GM18867 (cell line): Measurements from ENCODE around the gene CCR7.

Experiments
- ATAC-seq: cut with Tn5 transposase; IDR thresholded peaks from one replicate; pipeline ENCODE4 v1.9.1; 2021; ENCODE audit warnings: mild to moderate bottlenecking, moderate library complexity; ENCODE audit not compliant: unreplicated experiment

Gene CCR7

GRCh38 chr17:40563220-40564052 lies 1.8 kb downstream of the CCR7 start:
- no peak for ATAC-seq

GRCh38 chr17:40562838-40563219 lies 2.4 kb downstream of the CCR7 start:
- no peak for ATAC-seq

GRCh38 chr17:40561871-40562611 lies 3.2 kb downstream of the CCR7 start:
- peak; percentile 41 for ATAC-seq

GRCh38 chr17:40561294-40561870 lies 3.9 kb downstream of the CCR7 start:
- peak; percentile 27 for ATAC-seq

- peak; percentile 63 for ATAC-seq
These were observed 4.5 kb downstream of the CCR7 start for GRCh38 chr17:40560592-40561293.

- ATAC-seq: no peak
These were observed 5.2 kb downstream of the CCR7 start for GRCh38 chr17:40559954-40560591.

GRCh38 chr17:40559564-40559916 lies 5.7 kb downstream of the CCR7 start:
- no peak for ATAC-seq

- no peak for ATAC-seq
These were observed 6.2 kb downstream of the CCR7 start for GRCh38 chr17:40558890-40559563.

GRCh38 chr17:40558300-40558889 lies 6.9 kb downstream of the CCR7 start:
- ATAC-seq: no peak

- no peak for ATAC-seq
These were observed 7.6 kb downstream of the CCR7 start for GRCh38 chr17:40557531-40558299.

- ATAC-seq: no peak
These were observed 8.3 kb downstream of the CCR7 start for GRCh38 chr17:40556884-40557414.

- ATAC-seq: no peak
These were observed 9.0 kb downstream of the CCR7 start for GRCh38 chr17:40556198-40556661.

- no peak for ATAC-seq
These were observed 9.7 kb downstream of the CCR7 start for GRCh38 chr17:40555296-40556190.

- no peak for ATAC-seq
These were observed 10.5 kb downstream of the CCR7 start for GRCh38 chr17:40554646-40555295.

- no peak for ATAC-seq
These were observed 11.4 kb downstream of the CCR7 start for GRCh38 chr17:40553694-40554534.
